NCI-H2196 treated with DMSO at 0.1 percent for 48 hours (cell line): Measurements from ENCODE around the gene GPX1.

Experiments used
- DNase-seq: peaks from one replicate; lab custom pipeline; 2025; ENCODE audit not compliant: unreplicated experiment; lab: John Stamatoyannopoulos, UW

The GPX1 gene

GRCh38 chr3:49313896-49314688, 44.1 kb downstream of the GPX1 start:
- no peak for DNase-seq

- DNase-seq = no peak
Measured at GRCh38 chr3:49311283-49311682, 46.9 kb downstream of the GPX1 start.

DNA sequence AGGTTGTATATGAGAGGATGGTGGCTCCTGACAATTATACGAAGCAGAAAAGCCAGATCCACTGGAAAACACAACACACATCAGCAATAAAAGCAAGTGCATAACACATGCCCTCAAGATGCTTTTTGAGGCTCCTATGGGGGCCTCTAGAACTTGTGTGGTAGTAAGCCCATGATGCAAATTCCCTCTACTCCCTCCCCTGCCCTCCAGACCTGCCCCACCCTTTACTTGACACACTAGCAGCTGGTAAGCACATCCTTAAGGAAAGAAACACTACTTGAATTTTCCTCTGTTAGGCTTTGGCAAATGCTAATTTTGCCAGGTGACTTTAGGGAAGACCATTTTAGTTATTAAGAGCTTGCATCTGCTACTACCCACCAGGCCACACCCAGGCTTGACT, 47.5 kb downstream of the GPX1 start:
- no peak for DNase-seq
